GM18505 (cell line): ENCODE data around the gene STK10.

ENCODE experiments used
- ATAC-seq: cut with Tn5 transposase; IDR thresholded peaks from one replicate; pipeline ENCODE4 v1.9.1; 2021; ENCODE audit not compliant: unreplicated experiment
- POLR2A ChIP-seq: IDR thresholded peaks from 4 replicates; pipeline ENCODE4 v1.6.1; 2011; ENCODE audit warnings: borderline replicate concordance; ENCODE audit not compliant: insufficient read depth, insufficient read length; ENCODE audit errors: extremely low read depth

The STK10 gene

DNA sequence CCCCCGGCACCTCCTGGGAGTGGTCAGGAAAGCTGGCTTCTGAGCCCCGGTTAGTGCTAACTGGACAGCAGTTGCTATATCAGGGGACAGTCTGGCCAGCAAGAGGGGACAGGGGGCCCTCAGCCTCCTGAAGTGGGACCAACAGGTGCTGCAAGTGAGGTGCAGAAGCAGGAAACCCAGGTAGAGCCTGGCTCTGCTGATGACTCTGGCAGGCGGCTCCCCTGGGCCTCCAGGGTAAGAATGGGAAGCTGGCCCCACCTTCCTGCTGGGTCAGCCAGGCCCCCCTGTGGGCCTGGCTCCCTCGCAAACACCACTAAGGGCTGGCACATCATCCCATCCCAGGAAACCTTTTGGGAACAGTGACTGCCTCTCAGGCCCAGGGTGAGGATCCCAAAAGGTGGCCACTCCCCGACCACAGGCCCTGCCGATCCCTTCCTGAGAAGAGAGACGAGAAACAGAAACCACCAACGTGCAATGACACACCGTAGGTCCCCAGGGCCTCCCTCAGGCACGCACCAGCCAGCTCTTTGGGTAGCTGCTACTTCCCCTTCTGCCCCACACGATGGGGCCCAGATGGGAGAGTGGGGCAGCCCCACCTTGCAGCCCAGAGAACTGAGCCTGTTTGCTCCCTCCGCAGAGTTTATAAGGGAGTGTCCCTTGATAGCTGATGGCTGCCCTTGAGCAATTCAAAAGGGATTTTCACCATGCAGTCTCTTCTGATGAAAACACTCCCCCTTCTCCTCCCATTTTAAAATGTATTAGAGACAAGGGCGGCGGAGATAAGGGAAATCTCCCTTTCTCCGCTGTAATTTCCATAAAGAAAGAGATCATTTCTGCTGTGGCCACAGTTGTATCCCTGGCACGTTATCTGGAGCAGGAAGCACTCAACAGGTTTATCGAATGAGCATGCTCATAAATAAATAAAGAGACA is 76.8 kb downstream of the STK10 start:
- peak; percentile 76 for ATAC-seq
- TF ChIP-seq POLR2A: peak; percentile 50

DNA sequence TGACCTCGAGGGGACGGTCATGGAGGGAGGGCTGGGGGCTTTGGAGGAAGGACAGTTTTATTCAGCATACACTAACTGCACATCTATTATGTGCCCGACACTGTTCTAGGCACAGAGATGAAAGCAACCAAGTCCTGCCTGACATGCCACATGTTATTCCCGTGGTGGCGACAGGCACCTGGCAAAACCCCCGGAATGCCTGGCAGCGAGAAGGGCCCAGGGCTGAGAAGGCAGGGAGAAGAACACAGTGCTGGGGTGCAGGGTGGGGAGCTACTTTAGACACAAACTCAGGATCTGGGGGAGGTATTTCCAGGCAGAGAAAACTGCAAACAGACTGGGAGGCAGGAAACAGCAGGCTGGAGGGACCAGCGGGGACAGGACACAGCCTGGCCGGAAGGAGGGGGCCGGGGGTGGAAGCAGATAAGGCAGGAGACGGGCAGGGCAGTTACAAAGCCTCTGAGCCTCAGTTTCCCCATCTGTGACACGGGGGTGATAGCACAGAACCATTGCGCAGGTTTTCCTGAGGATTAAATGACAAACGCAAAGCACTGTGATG is 77.7 kb downstream of the STK10 start:
- ATAC-seq: no peak
- no peak for TF ChIP-seq POLR2A

DNA sequence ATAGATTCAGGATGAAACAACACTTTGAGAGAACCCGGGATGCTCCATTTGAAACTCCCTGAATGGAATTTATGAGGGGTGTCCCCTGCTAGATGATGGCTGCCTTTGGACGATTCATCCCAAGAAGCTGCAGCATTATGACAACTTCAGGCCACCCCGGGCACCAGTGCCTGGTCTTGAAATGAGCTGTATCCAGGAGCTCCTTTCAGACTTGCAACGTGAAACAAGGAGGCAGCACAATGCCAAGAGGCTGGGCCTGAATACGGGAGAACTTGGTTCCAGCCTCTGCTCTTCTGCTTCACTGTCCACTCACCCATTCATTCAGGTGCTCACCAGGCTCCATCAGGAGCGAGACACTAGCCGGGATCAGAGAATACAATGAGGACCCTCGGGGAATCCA is 78.3 kb downstream of the STK10 start:
- TF ChIP-seq POLR2A: no peak
- ATAC-seq: no peak

DNA sequence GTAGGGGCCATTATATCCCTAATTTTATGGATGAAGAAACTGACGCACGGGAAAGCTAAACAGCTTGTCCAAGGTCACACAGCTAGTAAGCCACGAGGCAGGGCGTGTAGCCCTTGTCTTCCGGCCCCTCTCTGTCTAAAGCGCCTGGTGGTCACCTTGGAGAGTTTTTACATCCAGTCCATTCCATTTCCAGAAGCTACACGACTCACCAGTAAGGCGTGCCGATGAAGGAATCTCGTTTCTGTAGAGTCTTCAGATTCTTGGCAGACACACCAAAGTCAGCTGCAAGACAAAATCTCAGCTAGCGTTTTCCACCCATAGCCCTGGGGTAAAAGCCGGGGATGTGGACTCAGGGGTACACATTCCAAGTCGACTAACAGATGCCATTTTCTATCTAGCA is 80.5 kb downstream of the STK10 start:
- no peak for ATAC-seq
- TF ChIP-seq POLR2A: no peak

DNA sequence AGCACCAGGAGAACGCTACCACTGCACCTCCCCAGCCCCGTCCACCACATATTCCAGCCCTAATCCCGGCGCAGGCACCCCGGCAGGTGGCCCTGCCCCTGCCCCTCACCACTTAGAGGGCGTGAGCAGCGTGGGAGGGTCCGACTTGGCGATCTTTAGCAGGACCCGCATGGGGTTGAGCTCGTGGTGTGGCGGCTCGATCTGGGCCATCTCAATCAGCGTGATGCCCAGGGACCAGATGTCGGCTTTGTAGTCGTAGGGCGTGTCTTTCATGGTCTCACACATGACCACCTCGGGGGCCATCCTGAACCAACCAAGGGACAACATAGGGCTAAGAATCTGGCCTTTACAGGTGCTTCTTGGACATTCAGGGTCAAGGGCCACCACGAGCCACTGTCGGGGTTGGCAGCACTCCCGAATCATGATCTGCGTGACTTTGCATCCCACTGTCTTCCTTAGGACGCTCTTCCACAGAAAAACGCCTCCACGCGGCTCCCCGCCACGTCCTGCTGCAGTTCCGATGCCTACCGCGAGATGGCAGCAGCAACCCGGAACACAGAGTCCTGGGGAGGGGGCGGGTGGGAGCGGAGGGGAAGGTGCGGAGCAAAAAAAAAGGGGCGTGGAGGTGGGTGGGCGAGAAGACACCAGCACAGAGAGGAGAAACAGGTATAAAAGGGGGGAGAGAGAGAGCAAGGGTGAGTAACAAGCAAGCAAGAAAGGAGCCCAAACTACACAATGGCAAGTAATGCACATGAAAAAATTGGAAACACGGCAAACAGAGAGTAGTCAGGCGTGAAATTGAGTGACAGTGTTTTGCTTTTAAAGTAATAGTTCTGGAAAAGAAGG is 81.3 kb downstream of the STK10 start:
- no peak for TF ChIP-seq POLR2A
- no peak for ATAC-seq

DNA sequence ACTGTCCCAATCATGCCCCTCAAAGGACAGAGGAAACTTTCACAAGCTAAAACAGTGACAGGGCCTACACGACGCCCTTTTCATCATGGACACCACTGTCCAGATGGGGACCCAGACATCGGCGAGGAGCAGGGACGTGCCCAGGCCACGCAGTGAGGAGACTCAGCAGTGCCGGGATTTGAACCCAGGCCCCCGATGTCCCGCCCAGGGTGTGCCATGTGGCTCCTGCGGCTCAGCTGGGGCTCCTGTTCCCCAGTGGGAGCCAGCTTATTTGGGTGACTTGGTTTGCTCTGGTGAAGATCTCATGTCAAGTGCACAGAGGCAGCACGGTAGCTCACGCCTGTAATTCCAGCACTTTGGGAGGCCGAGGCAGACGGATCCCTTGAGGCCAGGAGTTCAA is 82.2 kb downstream of the STK10 start:
- ATAC-seq: no peak
- TF ChIP-seq POLR2A: no peak

DNA sequence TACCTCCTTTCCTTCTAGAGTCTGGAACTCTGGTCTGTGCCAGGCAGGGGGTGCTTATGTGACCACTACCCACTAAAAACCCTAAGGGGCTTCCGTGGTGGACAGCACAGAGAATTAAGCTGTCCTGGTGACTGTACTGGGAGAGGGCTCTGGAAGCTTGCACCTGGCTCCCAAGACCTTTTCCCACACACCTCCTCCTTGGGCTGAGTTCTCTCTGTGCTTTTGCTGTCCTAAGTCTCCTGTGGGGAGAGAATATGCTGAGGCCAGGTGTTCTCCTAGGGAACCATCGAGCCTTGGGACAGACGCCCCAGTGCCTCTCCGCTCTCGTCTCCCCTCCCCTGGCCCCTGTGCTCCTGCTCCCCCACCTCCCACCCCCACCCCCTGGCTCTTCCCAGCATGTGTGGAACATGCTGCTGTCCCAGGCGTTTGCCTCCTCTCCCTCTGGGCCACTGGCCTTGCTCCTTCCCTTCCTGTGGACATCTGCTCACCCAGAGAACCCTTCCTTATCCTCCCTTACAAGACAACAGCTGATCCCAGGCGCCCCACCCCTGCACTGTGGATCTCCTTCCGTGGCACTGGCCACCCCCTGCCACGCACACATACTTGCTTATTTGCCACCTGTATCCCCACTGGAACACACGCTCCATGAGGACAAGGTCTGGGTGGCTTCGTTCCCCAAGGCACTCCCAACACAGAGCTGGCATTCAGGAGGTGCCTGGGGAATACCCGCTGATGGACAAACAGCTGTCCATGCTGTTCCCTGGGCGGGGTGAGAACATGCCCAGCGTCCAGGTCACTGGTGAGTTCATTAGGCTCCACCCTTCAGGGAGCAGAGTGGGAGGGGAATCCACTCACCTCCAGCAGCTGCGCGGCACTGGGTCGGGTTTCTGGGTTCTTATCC is 83.0 kb downstream of the STK10 start:
- TF ChIP-seq POLR2A: no peak
- ATAC-seq: no peak

DNA sequence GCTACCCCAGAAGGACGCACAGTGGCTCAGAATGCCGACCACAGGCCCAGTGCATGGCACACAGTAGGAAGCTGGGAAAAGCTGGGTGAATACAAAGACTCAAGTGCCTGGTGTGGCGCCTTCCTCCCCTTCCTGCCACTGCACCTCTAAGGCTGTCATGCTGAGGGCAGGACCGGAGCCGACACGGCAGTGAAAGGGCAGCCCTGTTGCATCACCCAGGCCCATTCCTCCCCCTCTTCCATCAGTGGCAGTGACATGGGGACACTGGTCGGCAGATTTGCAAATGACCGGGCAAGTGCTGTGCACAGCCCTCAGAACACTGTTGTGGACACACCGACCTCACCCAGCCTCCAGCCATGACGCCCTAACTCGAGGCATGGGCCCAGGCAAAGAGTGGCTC is 84.0 kb downstream of the STK10 start:
- no peak for ATAC-seq
- TF ChIP-seq POLR2A: no peak

DNA sequence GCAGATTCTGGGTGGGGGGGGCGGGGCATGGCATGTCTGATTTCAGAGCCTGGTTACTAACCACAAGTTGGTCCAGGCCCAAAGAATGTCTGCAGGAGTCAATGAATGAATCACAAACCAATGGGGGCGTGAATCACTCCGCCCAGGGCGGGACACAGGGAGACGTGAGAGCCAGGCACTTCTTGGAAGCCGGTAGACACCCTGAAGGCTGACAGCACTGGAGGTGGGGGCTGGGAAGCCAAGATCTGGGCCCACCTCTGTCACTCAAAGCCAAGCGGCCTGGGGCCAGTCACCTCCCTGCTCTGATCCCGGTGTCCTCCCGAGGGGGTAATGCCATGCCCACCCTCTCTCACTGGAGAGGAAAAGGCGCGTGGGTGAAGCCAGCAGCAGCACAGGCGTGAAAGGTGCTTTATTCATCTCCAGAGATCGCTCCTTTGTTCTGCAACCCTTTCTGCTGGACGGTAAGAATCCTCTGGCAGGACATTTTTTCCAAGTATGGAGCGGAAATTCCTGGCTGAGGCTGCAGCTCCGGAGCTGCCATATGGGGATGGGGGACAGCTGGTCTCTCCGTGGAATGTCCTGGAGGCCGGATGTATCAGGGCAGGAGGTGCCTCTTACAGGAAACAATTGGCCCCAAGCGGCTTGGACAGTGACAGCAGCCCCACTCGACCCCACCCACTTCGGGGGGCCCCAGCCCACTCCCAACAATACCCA is 85.0 kb downstream of the STK10 start:
- ATAC-seq: no peak
- TF ChIP-seq POLR2A: no peak

DNA sequence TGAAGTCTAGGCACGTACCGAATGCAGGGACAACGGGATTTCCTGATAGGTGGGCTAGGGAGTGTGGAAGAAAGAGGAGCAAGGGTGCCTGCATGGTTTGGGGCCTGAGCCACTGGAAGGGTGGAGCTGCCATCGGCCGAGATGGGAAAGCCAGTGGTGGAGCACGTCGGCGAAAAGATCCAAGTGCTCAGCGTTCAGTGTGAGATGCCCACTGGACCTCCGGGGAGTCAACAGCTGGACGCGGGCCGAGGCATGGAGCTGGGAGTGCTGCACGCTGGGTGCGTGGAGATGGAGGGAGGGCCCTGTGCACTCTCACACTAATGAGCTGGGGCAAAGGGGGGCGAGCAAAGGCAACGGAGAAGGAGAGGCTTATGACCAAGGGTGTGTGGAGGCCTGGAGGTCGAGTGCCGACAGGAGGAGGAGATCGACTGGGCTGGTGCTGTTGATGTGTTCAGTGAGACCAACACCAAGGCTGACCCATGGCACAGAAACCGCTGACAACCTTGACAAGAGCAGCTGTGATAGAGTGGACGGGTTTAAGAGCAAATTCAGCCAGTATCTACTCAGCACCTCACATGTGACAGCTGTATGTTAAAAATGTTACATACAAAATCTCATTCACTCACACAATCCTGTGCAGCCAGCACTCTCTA is 85.7 kb downstream of the STK10 start:
- no peak for ATAC-seq
- no peak for TF ChIP-seq POLR2A

DNA sequence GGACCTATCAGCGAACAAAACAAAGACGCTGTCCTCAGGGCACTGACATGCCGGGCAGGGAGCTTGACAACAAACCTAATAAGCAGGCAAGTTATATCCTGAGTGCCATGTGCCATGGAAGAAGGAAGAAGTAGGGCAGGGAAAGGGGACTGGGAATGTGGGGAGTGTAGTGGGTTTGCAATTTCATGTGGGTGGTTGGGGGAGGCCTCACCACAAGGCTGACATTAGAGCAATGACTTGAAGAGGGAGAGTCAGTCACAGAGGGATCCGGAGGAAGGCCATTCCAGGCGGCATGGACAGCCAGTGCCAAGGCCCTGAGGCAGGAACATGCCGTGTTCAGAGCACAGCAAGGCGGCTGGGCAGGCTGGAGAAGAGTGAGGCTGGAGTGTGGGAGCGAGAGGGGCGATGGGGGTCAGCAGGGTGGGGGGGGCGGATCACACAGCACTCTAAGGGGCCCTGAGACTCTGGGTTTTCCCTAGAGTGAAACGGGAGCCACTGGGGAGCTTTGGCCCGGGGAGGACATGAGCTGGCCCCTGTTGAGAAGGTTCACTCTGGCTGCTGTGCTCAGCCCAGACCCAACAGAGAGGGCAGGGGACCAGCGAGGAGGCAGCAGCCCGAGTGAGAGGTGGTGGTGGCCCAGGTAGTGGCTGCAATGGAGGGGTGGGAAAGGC is 86.3 kb downstream of the STK10 start:
- no peak for TF ChIP-seq POLR2A
- ATAC-seq: no peak
